NCI-H2227 (cell line): ENCODE data around the gene ARL4A.

Experiments used
- DNase-seq: peaks from one replicate; lab custom pipeline; 2025; ENCODE audit not compliant: unreplicated experiment; lab: John Stamatoyannopoulos, UW

ARL4A gene

GRCh38 chr7:12722636-12723605, 35.5 kb downstream of the ARL4A start:
- DNase-seq: no peak

- DNase-seq: no peak
These were observed 38.3 kb downstream of the ARL4A start for GRCh38 chr7:12725575-12726316.

- DNase-seq: no peak
These were observed 39.5 kb downstream of the ARL4A start for GRCh38 chr7:12726908-12727307.

GRCh38 chr7:12727455-12728191, 40.2 kb downstream of the ARL4A start:
- DNase-seq: no peak

- DNase-seq: no peak
These were observed 40.7 kb downstream of the ARL4A start for GRCh38 chr7:12728192-12728538.

- peak; percentile 82 for DNase-seq
These were observed 41.7 kb downstream of the ARL4A start for GRCh38 chr7:12729112-12729511.

- DNase-seq: no peak
These were observed 43.1 kb downstream of the ARL4A start for GRCh38 chr7:12730523-12730922.

GRCh38 chr7:12731214-12731656, 43.8 kb downstream of the ARL4A start:
- DNase-seq: no peak

GRCh38 chr7:12731775-12732174, 44.3 kb downstream of the ARL4A start:
- DNase-seq: no peak

- no peak for DNase-seq
These were observed 45.0 kb downstream of the ARL4A start for GRCh38 chr7:12732428-12732827.

GRCh38 chr7:12735923-12736322, 48.5 kb downstream of the ARL4A start:
- no peak for DNase-seq

GRCh38 chr7:12737373-12737772, 49.9 kb downstream of the ARL4A start:
- no peak for DNase-seq

GRCh38 chr7:12737836-12738235, 50.4 kb downstream of the ARL4A start:
- no peak for DNase-seq

GRCh38 chr7:12738665-12739064, 51.2 kb downstream of the ARL4A start:
- no peak for DNase-seq
